ENCODE measurements around the gene LRIG1. TPM values are rescaled to one million over a fixed set of nuclear protein-coding genes. Genes with fewer than 3 reads are reported as not detected.

LRIG1 gene
- total and polyA plus RNA-seq, 10 of the 15 experiments (the other 5 are each of a cell fraction or from before 2014, with no cell fraction given) = 0.84 to 16.4 (median 8.1) TPM

DNA sequence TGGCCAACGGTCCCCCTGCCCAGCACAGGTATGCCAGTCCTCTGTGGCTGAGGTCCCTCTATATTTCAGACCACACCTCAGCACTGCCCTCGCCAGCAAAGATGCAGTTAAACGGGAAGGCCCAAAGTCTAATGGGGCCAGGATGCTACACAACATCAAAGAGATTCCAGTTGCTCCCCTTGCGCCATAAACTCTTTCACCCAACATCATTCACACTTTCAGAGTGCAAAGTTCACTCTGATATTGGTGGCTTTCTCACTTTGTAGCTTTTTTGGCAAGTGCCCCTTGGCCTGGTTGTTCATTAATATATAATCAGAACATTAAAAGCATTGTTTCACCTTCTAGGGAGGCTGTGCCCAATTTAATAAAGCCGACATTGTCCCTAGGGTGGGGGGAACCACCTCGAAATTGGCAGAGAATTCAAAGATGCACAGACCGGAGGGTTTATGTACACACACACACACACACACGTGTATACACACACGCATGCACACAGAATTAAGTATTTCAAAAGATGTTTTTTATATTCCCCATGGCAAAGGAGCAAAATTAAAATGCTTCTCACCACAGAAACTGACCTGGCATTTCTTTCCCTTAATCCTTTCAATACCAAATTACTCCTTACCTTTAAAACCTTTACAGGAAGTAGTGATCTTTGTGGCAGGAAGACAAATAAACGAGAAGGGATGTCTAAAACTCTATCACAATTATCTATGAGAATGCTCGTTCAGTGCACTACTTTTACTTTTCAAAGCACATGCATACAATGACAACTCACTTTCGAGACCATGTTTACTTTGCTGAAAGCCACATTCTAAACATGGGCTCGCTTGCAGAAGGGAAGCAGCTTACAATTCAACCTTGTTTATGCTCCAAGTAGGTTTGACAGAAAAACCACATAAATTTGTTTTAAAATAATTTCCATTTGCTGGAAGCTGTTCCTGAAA lies 19.5 kb downstream of the LRIG1 start (continued):
- TF ChIP-seq KDM1A (IDR thresholded peaks at IDR 0.05; ENCODE audit: borderline replicate concordance) (no peak), CBX3 (IDR thresholded peaks at IDR 0.05; ENCODE audit: borderline replicate concordance, low read depth) (no peak), JUNB (IDR thresholded peaks at IDR 0.05) (no peak), PML (IDR thresholded peaks at IDR 0.05; ENCODE audit: low read length) (no peak), SMC3 (IDR thresholded peaks at IDR 0.05; ENCODE audit: borderline replicate concordance, low read length) (no peak), CHD4 (IDR thresholded peaks at IDR 0.05) (no peak), SIN3A (IDR thresholded peaks at IDR 0.05; ENCODE audit: low read depth, low read length) (no peak), IRF4 (IDR thresholded peaks at IDR 0.05; ENCODE audit: low read depth, low read length) (no peak), NR2C1 (IDR thresholded peaks at IDR 0.05) (peak; percentile 57; the same call in 1 of the 2 replicates), SUPT20H (IDR thresholded peaks at IDR 0.05; ENCODE audit: borderline replicate concordance, control insufficient read depth, low read depth, low read length) (no peak), TCF7 (IDR thresholded peaks at IDR 0.05; ENCODE audit: borderline replicate concordance) (0 out of 2 replicates have a peak, but pooled peaks have one; percentile 3), SMAD1 (IDR thresholded peaks at IDR 0.05; ENCODE audit: low read depth, partially characterized antibody) (no peak), STAT1 (conservative IDR thresholded peaks at IDR 0.05) (no peak), HDAC6 (IDR thresholded peaks at IDR 0.05; ENCODE audit: unreplicated experiment) (no peak), MTA2 (IDR thresholded peaks at IDR 0.05; ENCODE audit: low read depth) (peak; percentile 79), ESRRA (IDR thresholded peaks at IDR 0.05; ENCODE audit: low read length) (no peak), POU2F2 (IDR thresholded peaks at IDR 0.05; ENCODE audit: borderline replicate concordance, low read depth, low read length) (no peak; the same call in 2 of the 3 replicates), BRCA1 (IDR thresholded peaks at IDR 0.05; ENCODE audit: low read depth, low read length) (no peak), NR2F1 (conservative IDR thresholded peaks at IDR 0.05) (peak; percentile 78)
- TF ChIP-seq, protein P1, sequence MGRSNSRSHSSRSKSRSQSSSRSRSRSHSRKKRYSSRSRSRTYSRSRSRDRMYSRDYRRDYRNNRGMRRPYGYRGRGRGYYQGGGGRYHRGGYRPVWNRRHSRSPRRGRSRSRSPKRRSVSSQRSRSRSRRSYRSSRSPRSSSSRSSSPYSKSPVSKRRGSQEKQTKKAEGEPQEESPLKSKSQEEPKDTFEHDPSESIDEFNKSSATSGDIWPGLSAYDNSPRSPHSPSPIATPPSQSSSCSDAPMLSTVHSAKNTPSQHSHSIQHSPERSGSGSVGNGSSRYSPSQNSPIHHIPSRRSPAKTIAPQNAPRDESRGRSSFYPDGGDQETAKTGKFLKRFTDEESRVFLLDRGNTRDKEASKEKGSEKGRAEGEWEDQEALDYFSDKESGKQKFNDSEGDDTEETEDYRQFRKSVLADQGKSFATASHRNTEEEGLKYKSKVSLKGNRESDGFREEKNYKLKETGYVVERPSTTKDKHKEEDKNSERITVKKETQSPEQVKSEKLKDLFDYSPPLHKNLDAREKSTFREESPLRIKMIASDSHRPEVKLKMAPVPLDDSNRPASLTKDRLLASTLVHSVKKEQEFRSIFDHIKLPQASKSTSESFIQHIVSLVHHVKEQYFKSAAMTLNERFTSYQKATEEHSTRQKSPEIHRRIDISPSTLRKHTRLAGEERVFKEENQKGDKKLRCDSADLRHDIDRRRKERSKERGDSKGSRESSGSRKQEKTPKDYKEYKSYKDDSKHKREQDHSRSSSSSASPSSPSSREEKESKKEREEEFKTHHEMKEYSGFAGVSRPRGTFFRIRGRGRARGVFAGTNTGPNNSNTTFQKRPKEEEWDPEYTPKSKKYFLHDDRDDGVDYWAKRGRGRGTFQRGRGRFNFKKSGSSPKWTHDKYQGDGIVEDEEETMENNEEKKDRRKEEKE (IDR thresholded peaks at IDR 0.05) = no peak
- TF ChIP-seq, protein P2, sequence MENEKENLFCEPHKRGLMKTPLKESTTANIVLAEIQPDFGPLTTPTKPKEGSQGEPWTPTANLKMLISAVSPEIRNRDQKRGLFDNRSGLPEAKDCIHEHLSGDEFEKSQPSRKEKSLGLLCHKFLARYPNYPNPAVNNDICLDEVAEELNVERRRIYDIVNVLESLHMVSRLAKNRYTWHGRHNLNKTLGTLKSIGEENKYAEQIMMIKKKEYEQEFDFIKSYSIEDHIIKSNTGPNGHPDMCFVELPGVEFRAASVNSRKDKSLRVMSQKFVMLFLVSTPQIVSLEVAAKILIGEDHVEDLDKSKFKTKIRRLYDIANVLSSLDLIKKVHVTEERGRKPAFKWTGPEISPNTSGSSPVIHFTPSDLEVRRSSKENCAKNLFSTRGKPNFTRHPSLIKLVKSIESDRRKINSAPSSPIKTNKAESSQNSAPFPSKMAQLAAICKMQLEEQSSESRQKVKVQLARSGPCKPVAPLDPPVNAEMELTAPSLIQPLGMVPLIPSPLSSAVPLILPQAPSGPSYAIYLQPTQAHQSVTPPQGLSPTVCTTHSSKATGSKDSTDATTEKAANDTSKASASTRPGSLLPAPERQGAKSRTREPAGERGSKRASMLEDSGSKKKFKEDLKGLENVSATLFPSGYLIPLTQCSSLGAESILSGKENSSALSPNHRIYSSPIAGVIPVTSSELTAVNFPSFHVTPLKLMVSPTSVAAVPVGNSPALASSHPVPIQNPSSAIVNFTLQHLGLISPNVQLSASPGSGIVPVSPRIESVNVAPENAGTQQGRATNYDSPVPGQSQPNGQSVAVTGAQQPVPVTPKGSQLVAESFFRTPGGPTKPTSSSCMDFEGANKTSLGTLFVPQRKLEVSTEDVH (IDR thresholded peaks at IDR 0.05; ENCODE audit: low read depth, partially characterized antibody) = no peak
- TF ChIP-seq, protein P3, sequence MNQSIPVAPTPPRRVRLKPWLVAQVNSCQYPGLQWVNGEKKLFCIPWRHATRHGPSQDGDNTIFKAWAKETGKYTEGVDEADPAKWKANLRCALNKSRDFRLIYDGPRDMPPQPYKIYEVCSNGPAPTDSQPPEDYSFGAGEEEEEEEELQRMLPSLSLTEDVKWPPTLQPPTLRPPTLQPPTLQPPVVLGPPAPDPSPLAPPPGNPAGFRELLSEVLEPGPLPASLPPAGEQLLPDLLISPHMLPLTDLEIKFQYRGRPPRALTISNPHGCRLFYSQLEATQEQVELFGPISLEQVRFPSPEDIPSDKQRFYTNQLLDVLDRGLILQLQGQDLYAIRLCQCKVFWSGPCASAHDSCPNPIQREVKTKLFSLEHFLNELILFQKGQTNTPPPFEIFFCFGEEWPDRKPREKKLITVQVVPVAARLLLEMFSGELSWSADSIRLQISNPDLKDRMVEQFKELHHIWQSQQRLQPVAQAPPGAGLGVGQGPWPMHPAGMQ (IDR thresholded peaks at IDR 0.05; ENCODE audit: borderline replicate concordance) = no peak
- TF ChIP-seq, protein P4, sequence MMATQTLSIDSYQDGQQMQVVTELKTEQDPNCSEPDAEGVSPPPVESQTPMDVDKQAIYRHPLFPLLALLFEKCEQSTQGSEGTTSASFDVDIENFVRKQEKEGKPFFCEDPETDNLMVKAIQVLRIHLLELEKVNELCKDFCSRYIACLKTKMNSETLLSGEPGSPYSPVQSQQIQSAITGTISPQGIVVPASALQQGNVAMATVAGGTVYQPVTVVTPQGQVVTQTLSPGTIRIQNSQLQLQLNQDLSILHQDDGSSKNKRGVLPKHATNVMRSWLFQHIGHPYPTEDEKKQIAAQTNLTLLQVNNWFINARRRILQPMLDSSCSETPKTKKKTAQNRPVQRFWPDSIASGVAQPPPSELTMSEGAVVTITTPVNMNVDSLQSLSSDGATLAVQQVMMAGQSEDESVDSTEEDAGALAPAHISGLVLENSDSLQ (IDR thresholded peaks at IDR 0.05) = no peak
